Kidney (tissue), 14 donors: ENCODE results near the gene HPX. TPM values are rescaled to one million over a fixed set of nuclear protein-coding genes. Genes with fewer than 3 reads are reported as not detected.

Experiments
- DNase-seq, 5 donors: peaks; one replicate each; pipeline ENCODE4 v3.0.0-alpha.2; 2013 to 2020
- FAIRE-seq: peaks from 2 replicates; lab custom pipeline; 2012; peaks lifted over from hg19 to GRCh38; lab: Jason Lieb, UNC
- H3K27ac ChIP-seq, 2 donors: one replicate each; pipeline ENCODE4 v1.7.0; 2013; ENCODE audit warnings: low read depth in 2 of 2, low read length in 2 of 2, inconsistent platforms in 1 of 2
- H3K27me3 ChIP-seq: one replicate; pipeline ENCODE4 v1.7.1; 2013; ENCODE audit warnings: low read length, inconsistent platforms; ENCODE audit not compliant: control insufficient read depth, insufficient read depth
- H3K36me3 ChIP-seq, 3 donors: one replicate each; pipeline versions ENCODE4 v1.7.0 to v1.7.1; 2013; ENCODE audit warnings: low read length in 3 of 3, control low read depth in 1 of 3, inconsistent platforms in 1 of 3; ENCODE audit not compliant: insufficient read depth in 3 of 3, control insufficient read depth in 2 of 3
- H3K4me1 ChIP-seq, 3 donors: one replicate each; pipeline versions ENCODE4 v1.7.0 to v1.7.1; 2013; ENCODE audit warnings: low read length in 3 of 3, inconsistent platforms in 1 of 3, low read depth in 1 of 3; ENCODE audit not compliant: control insufficient read depth in 2 of 3, insufficient read depth in 2 of 3
- H3K4me3 ChIP-seq, 3 donors: one replicate each; pipeline versions ENCODE4 v1.7.0 to v1.8.1; 2013; ENCODE audit warnings: low read length in 3 of 3, control low read depth in 1 of 3, inconsistent platforms in 1 of 3
- H3K9ac ChIP-seq, 3 donors: one replicate each; pipeline versions ENCODE4 v1.7.0 to v1.7.1; 2013; ENCODE audit warnings: low read length in 3 of 3, control low read depth in 1 of 3, inconsistent platforms in 1 of 3
- H3K9me3 ChIP-seq, 3 donors: one replicate each; pipeline versions ENCODE4 v1.7.0 to v1.7.1; 2013; ENCODE audit warnings: low read length in 3 of 3, control low read depth in 1 of 3, inconsistent platforms in 1 of 3; ENCODE audit not compliant: control insufficient read depth in 2 of 3, insufficient read depth in 1 of 3
- intact Hi-C: fragments of 100-400 bp; cut with DNase I; formaldehyde crosslinking; loops from one replicate; pipeline ENCODE4 v1.11.1; 2022
- polyA plus RNA-seq: library from polyadenylated mRNA; stranded (reverse); fragments of 350-450 nt; fragmentation: Illumina TruSeq; extraction: RNeasy Lipid Tissue Mini Kit (QIAGEN cat#74804); gene quantifications from one replicate; pipeline ENCODE4 v1.2.3, GENCODE V29; 2014; ENCODE audit warnings: low read depth, low replicate concordance; ENCODE audit not compliant: insufficient read depth
- total RNA-seq: library from RNA; stranded (reverse); fragmentation: NEBNext Ultra II Directional; extraction: Animal tissue kit (Norgen Biotek cat#: 25700); gene quantifications from one replicate; pipeline ENCODE4 v1.2.1, GENCODE V29; 2021
- TF ChIP-seq, protein P1 (sequence below): IDR thresholded peaks from 3 replicates; pipeline ENCODE4 v1.5.1; 2012; ENCODE audit warnings: mild to moderate bottlenecking, moderate library complexity, borderline replicate concordance; ENCODE audit not compliant: insufficient read depth; ENCODE audit errors: extremely low read depth
- donor health status: control.
- donor health status: control.
- donor health status: control.
- donor health status: control.
- donor health status: control.
- donor health status: DM: yes; HTN: yes; CAD: no.
- donor health status: Normal renal cell carcinoma (clear cell type).

HPX gene
- total and polyA plus RNA-seq, 2 donors from 2014 or later: 0.88 to 1.3 TPM

DNA sequence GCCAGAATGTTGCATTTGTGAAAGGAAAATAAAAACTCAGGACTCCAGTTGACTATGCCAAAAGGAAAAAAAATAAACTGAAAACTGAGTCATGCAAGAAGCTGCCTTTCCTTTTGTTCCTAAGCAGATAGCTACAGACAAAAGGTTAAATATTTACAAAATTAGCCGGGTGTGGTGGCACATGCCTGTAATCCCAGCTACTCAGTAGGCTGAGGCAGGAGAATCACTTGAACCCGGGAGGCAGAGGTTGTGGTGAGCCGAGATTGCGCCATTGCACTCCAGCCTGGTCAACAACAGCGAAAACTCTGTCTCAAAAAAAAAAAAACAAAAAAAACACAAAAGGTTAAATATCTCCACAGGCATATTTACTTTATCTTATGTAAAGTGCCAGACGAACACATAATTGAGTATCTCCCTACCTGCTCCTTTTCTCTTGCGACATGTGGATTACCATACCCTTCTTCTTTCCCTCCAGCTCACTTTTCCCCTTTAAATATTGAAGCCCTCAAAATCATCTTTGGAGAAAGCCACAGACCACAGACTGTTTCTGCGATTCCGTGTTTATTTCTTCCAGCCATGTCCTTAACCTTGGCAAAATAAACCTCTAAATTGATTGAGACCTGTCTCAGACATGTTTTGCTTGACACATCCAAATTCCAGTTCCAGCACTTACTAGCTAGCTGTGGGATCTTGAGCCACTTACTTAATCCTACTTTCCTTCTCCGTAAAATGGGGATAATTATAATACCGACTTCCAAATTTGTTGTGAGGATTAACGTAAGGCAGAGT is 52.8 kb downstream of the HPX start:
- H3K4me1 ChIP-seq: peaks cover 6 to 11% (median 8%) of the 10 kb centered on the region in 3 donors
- H3K27me3 ChIP-seq: no peaks in the 10 kb centered on the region
- DNase-seq (no peak), FAIRE-seq (no peak)
- H3K9ac ChIP-seq: no peak overlapping the region
- intact Hi-C loops: loop anchor here (10.0 kb wide), 1 partner anchor 117 kb away; no protein-coding TSS in a partner anchor
- no peaks in the 10 kb centered on the region for H3K9me3 ChIP-seq
- TF ChIP-seq, protein P1, sequence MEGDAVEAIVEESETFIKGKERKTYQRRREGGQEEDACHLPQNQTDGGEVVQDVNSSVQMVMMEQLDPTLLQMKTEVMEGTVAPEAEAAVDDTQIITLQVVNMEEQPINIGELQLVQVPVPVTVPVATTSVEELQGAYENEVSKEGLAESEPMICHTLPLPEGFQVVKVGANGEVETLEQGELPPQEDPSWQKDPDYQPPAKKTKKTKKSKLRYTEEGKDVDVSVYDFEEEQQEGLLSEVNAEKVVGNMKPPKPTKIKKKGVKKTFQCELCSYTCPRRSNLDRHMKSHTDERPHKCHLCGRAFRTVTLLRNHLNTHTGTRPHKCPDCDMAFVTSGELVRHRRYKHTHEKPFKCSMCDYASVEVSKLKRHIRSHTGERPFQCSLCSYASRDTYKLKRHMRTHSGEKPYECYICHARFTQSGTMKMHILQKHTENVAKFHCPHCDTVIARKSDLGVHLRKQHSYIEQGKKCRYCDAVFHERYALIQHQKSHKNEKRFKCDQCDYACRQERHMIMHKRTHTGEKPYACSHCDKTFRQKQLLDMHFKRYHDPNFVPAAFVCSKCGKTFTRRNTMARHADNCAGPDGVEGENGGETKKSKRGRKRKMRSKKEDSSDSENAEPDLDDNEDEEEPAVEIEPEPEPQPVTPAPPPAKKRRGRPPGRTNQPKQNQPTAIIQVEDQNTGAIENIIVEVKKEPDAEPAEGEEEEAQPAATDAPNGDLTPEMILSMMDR: no peak
- H3K27ac ChIP-seq: peak overlapping the region; percentile 36 to 81
- no peak overlapping the region for H3K4me3 ChIP-seq
- no peaks in the 10 kb centered on the region for H3K36me3 ChIP-seq

DNA sequence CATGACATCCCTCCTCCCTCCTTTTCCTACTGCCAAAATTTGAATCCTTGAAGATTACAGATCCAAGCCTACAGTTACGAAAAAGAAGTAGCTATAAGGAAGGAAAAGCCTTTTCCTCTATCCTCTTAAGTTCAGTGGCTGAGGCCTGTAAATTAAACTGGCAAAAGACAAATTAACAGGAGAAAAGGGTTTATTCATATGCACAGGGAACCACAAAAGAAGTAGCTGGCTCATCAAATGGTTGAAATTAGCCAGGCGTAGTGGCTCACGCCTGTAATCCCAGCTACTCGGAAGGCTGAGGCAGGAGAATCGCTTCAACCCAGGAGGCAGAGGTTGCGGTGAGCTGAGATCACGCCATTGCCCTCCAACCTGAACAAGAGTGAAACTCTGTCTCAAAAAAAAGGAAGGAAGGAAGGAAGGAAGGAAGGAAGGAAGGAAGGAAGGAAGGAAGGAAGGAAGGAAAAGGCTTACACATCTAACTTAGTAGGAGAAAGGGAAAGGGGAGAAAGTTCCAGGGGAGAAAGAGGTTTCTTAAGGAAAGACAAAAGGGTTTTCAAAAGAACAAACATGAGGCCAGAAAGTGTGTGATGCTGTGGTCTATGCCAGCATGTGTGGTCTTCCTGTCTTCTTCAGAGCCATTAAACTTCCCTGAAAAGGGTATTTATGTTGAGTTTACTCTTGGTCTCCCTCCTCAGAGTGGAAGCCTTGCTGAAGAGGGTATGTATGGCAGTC is 55.6 kb downstream of the HPX start:
- no peaks in the 10 kb centered on the region for H3K9me3 ChIP-seq
- no peak for FAIRE-seq
- H3K4me1 ChIP-seq: peaks cover 3 to 7% (median 6%) of the 10 kb centered on the region in 3 donors
- DNase-seq: no peak
- TF ChIP-seq, protein P1: no peak
- H3K9ac ChIP-seq: no peak overlapping the region
- H3K27me3 ChIP-seq: no peaks in the 10 kb centered on the region
- no peak overlapping the region for H3K27ac ChIP-seq
- no peak overlapping the region for H3K4me3 ChIP-seq
- intact Hi-C loops: loop anchor here (10.0 kb wide), 1 partner anchor 120 kb away; no protein-coding TSS in a partner anchor
- no peaks in the 10 kb centered on the region for H3K36me3 ChIP-seq

Other genes starting within 250 kb of the HPX start
- not detected for gene OR52W1, start 241.8 kb downstream of the HPX start, total RNA-seq
- gene OR52W1, start 241.8 kb downstream of the HPX start, polyA plus RNA-seq: not detected
- not detected for gene C11orf42, start 235.4 kb downstream of the HPX start, total RNA-seq
- not detected for gene C11orf42, start 235.4 kb downstream of the HPX start, polyA plus RNA-seq
- gene FHIP1B, start 206.4 kb downstream of the HPX start, total RNA-seq: 42.5 TPM
- gene FHIP1B, start 206.4 kb downstream of the HPX start, polyA plus RNA-seq: 35.1 TPM
- gene CNGA4, start 201.9 kb downstream of the HPX start, total RNA-seq: 0.22 TPM
- not detected for gene CNGA4, start 201.9 kb downstream of the HPX start, polyA plus RNA-seq
- gene CCKBR, start 181.1 kb downstream of the HPX start, total RNA-seq: not detected
- not detected for gene CCKBR, start 181.1 kb downstream of the HPX start, polyA plus RNA-seq
- gene CAVIN3, start 120.5 kb downstream of the HPX start, total RNA-seq: 58.1 TPM
- 55.1 TPM for gene CAVIN3, start 120.5 kb downstream of the HPX start, polyA plus RNA-seq
- gene SMPD1, start 50.5 kb downstream of the HPX start, total RNA-seq: 76.0 TPM
- 155 TPM for gene SMPD1, start 50.5 kb downstream of the HPX start, polyA plus RNA-seq
- 43.7 TPM for gene APBB1, start 21.9 kb downstream of the HPX start, total RNA-seq
- 67.2 TPM for gene APBB1, start 21.9 kb downstream of the HPX start, polyA plus RNA-seq
- 20.8 TPM for gene TRIM3, start 33.0 kb upstream of the HPX start, total RNA-seq
- 10.8 TPM for gene TRIM3, start 33.0 kb upstream of the HPX start, polyA plus RNA-seq
- gene ARFIP2, start 40.3 kb upstream of the HPX start, total RNA-seq: 45.6 TPM
- gene ARFIP2, start 40.3 kb upstream of the HPX start, polyA plus RNA-seq: 62.3 TPM
- gene TIMM10B, start 40.5 kb upstream of the HPX start, total RNA-seq: 44.7 TPM
- gene TIMM10B, start 40.5 kb upstream of the HPX start, polyA plus RNA-seq: 34.6 TPM
- gene DNHD1, start 56.3 kb upstream of the HPX start, total RNA-seq: 10.1 TPM
- gene DNHD1, start 56.3 kb upstream of the HPX start, polyA plus RNA-seq: 3.5 TPM
- 23.4 TPM for gene RRP8, start 162.6 kb upstream of the HPX start, total RNA-seq
- gene RRP8, start 162.6 kb upstream of the HPX start, polyA plus RNA-seq: 29.8 TPM
- 170 TPM for gene ILK, start 162.8 kb upstream of the HPX start, total RNA-seq
- 149 TPM for gene ILK, start 162.8 kb upstream of the HPX start, polyA plus RNA-seq
- gene TAF10, start 171.2 kb upstream of the HPX start, total RNA-seq: 136 TPM
- gene TAF10, start 171.2 kb upstream of the HPX start, polyA plus RNA-seq: 250 TPM
- 84.2 TPM for gene TPP1, start 178.4 kb upstream of the HPX start, total RNA-seq
- 115 TPM for gene TPP1, start 178.4 kb upstream of the HPX start, polyA plus RNA-seq
- 17.0 TPM for gene DCHS1, start 214.8 kb upstream of the HPX start, total RNA-seq
- 2.4 TPM for gene DCHS1, start 214.8 kb upstream of the HPX start, polyA plus RNA-seq
- gene MRPL17, start 242.4 kb upstream of the HPX start, total RNA-seq: 44.0 TPM
- gene MRPL17, start 242.4 kb upstream of the HPX start, polyA plus RNA-seq: 121 TPM